NCI-H526 treated with DMSO at 0.1 percent for 48 hours (cell line): ENCODE measurements around the gene BPIFA1.

Source experiments
- DNase-seq: peaks from one replicate; lab custom pipeline; 2025; lab: John Stamatoyannopoulos, UW

BPIFA1 gene

DNA sequence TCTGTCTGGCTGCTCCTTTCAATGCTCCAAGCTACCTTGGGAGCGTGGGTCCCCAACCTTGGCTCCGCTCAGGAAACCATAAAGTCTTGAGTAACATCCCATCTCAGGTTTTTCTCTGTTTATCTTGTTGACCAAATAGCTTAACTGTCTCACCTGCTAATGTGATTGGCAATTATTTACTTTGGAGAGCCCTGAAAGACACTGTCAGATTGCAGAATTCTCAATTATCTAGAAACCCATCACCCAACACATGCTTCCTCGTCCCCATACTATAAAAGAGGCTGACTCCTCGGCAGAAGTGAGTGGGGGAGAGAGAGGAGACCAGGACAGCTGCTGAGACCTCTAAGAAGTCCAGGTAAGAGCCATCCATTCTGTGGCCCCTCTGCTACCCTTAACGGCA lies at the start of gene BPIFA1:
BPIFA1 (plus strand) TSS at position 301 of the 400 bp plus-strand sequence. CDS start 1,716 bp downstream, outside the sequence.
- DNase-seq = no peak

- DNase-seq = no peak
Observed at GRCh38 chr20:33187491-33187890, 48.3 kb upstream of the BPIFA1 start.

GRCh38 chr20:33188421-33188820 lies 47.4 kb upstream of the BPIFA1 start:
- no peak for DNase-seq

GRCh38 chr20:33191484-33191883 lies 44.3 kb upstream of the BPIFA1 start:
- no peak for DNase-seq

DNA sequence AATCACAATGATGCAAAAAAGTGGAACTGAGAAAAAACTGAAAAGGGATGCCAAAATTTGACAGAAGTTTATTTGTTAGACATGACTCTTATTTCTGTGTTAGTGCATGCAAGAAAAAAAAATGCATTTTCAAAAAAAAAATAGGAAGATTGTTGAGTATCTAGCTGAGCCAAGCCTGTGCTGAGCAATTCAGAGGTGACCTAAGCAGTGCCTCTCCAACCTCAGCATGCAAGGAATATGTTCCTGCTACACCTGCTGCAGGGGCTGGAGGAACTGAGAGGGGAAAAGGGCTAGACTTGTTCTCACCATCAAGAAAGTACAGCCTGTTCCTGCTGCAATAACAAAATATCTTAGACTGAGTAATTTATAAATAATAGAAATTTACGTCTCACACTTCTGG lies 43.8 kb upstream of the BPIFA1 start:
- DNase-seq = no peak

DNA sequence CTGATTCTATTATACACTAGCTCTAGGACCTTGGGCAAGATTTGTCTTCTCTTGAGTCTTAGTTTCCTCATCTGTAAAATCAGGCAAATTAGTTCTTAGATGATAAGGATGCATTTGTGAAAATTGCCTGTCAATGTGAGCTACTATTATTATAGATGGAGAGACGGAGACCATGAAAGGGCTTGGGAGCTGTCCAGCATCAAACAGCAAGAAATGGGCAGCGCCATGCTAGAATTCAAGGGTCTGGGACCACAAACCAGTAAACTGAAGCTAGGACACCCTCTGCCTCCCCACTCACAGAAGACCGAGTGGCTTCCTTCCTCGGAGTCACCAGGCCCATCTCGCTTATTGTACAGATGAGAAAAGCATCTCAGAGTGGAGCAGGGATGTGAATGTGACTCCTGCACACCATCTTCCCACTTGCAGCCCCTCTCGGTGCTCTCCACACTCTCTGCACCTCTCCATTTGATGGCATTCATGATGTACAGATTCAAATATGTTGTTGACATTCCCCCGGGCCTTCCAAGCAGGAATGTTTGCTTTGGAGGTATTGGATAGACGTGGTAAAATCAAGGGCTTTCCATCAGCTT lies 42.8 kb upstream of the BPIFA1 start:
- no peak for DNase-seq

GRCh38 chr20:33199026-33199425 lies 36.8 kb upstream of the BPIFA1 start:
- DNase-seq = no peak

- no peak for DNase-seq
Observed at GRCh38 chr20:33202451-33202850, 33.3 kb upstream of the BPIFA1 start.

- DNase-seq = no peak
Observed at GRCh38 chr20:33203444-33203843, 32.4 kb upstream of the BPIFA1 start.

DNA sequence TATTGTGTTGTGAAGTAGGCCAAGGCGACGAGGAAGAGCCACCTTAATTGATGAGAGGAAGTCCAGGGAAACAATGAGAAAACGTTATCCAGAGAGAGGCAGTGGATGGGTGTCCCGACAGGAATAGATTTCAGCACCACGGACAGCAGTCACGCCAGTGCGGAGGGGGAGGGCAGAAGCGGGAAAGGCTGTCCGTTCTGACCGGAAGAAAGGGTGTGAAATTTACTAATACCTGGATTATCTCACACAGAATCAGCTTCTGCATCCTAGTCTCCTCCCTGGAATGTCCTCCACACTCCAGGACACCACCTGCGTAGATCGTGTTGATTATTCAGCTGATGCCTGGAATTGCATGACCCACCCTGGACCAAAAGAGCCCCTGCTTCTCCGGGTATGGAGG lies 26.0 kb upstream of the BPIFA1 start:
- no peak for DNase-seq

GRCh38 chr20:33210371-33210770 lies 25.4 kb upstream of the BPIFA1 start:
- no peak for DNase-seq

DNA sequence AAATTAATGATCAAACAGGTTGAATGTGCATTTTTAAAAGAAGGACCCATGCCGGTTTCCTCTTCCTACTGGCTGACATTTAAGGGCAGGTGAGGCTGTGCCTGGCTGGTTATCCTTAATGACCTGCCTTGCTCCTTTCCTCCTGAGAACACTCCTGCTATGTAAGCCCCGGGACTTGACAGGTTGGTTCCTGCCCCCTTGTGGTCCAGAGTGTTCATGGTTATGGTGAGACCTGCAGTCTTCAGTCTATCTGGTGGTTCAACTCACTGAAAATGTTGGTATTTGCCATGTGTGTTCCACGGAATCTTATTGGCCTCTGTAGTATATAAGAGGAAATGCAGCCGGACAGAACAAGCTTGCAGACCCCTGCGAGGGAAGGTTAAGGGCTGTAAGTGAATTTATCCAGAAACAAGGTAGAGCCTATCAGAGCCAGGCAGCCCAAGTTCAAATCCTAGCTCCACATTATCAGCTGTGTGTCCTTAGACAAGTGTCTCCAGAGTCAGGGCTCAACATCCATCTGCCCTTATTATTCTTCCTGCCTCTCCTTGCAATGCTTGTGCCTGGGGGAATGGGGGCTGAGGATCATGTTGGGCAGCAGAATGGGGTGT lies 23.9 kb upstream of the BPIFA1 start:
- DNase-seq = peak; percentile 69

GRCh38 chr20:33217052-33217451 lies 18.7 kb upstream of the BPIFA1 start, which contains the start of gene BPIFA3:
TSS of gene BPIFA3 (plus strand) at chr20:33217352. CDS start at chr20:33217537, 185 bp downstream.
- no peak for DNase-seq

DNA sequence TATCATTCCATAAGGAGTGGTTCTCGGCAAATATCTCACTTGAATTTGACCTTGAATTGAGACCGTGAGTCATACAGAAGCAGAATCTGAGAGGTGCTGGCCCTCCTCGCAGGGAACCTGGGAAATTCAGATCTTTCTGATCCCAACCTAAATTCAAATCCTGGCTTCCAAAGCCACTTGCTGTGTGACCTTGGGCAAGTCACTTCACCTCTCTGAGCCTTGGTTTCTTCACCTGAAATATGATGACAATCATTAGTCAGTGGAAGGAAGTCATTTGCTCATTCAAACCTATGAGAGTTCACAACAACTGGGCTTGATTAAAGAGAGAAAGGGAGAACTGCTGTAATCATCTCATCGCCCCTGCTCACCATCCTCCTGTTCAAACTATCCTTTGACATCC lies 11.4 kb upstream of the BPIFA1 start:
- DNase-seq = no peak

DNA sequence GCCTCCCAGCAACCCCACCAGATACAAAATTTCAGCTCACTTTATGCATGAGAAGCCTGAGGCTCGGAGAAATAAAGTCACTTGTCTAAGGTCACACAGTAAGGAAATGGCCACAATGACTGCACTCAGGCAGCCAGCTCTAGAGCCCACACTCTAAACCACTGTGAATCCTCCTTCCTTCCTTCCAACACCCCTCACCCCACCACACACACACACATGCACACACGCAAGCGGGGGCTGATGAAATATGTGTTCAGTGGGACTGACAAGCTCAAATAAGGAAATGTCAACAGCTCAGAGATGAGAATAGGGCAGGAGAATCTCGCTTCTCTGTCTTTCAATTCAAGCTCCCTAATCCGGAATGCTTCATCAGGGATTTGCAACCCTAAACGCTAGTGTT lies 6.0 kb upstream of the BPIFA1 start:
- DNase-seq = no peak

DNA sequence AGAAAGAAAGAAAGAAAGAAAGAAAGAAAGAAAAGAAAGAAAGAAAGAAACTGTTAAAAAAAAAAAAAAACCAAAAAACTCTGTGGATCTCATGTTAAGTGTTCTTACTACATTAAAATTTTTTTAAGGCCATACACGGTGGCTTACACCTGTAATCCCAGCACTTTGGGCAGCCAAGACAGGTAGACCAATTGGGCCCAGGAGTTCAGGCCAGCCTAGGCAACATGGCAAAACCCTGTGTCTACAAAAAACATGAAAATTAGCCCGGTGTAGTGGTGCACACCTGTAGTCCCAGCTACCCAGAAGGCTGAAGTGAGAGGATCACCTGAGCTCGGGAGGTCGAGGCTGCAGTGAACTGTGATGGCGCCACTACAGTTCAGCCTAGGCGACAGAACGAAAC lies 4.6 kb upstream of the BPIFA1 start:
- no peak for DNase-seq

DNA sequence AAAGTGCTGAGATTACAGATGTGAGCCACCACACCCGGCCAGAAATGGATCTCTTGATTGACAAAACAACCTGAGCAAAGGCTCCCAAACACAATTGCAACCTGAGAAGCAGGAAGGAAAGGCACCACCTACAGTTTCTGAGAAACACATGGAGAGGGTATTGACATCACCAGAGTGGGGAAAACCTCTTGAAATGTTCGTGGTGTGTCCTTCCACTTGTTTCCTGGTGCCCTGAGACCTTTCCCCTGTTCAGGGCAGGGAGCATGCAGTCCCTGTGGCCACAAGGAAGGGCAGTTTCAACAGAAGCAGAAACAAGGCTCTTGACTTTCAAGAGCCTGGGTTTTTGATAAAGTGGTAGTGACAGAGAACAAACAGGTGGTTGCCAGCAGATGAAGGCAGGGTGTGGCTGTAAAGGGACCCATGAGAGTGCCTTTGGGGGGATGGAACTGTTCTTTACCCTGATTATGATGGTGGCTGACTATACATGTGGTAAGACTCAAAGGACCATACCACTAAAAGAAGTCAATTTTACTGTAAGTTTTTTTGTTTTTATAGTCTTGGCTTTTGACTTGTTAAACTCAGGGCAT lies 3.2 kb upstream of the BPIFA1 start:
- no peak for DNase-seq

GRCh38 chr20:33233129-33233774 lies 2.5 kb upstream of the BPIFA1 start:
- DNase-seq = no peak

DNA sequence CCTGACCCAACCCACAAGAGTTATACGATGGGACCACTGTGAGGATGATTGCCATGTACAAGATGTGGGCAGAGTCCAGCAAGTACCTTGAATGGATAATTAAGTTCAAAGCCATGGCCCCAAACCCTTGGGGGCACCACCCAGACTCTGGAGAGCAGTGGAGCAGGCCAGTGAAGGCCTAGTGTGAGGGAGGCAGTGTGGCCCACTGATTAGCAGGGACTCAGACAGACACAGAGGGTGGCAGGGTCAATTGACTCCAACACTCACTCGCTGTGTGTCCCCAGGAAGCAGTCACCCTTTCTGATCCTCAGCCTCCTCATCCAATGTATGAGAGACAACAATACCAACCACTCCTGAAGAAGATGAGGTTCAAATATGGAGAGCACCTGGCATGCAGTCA lies 1.7 kb upstream of the BPIFA1 start:
- no peak for DNase-seq

GRCh38 chr20:33236351-33236750 lies 555 bp downstream of the BPIFA1 start:
- DNase-seq = no peak

DNA sequence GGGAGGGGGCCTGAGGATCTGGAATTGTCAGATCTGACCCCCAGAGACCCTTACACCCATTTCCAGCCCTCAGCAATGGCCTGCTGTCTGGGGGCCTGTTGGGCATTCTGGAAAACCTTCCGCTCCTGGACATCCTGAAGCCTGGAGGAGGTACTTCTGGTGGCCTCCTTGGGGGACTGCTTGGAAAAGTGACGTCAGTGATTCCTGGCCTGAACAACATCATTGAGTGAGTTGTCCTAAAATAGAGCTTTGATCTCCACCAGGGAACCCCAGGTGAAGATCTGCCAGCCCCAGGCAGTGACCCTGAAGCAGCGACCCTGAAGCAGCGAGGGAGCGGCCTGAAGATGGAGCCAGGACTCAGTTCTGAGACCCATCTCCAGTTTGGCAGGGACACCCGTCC lies 2.2 kb downstream of the BPIFA1 start:
- no peak for DNase-seq

GRCh38 chr20:33239418-33239817 lies 3.6 kb downstream of the BPIFA1 start:
- no peak for DNase-seq
